ACHN (cell line): ENCODE results near the gene CD2BP2.

Experiments used
- DNase-seq: peaks from one replicate; pipeline ENCODE4 v3.0.0-alpha.2; 2015
- in situ Hi-C: cut with HindIII; loops from 2 replicates; pipeline ENCODE4 v1.10.0; 2017; ENCODE audit warnings: low sequenced_read_pairs, low pct_ligation_motif_present, low pct_unique_long_range_greater_than_20kb

CD2BP2 gene

DNA sequence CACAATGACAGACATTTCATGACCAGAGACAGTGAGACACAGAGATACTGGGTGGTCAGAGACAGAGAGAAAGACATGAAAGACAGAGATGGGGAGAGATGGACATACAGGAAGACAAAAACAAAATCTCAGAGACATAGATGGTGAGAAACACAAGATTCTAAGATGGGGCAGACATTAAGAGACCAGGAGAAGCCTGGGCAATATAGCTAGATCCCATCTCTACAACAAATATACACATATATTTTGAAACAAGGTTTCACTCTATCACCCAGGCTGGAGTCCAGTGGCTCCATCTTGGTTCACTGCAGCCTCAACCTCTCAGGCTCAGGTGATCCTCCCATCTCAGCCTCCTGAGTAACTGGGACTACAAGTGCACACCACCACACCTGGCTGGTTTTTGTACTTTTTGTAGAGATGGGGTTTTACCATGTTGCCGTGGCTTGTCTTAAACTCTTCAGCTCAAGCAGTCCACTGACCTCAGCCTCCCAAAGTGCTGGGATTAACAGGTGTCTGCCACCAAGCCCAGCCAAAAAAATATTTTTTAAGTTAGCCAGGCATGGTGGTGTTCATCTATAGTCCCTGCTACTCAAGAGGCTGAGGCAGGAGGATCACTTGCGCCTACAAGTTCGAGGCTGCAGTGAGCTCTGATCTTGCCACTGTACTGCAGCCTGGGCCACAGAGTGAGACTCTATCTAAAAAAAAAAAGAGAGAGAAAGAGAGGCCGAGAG is 25.1 kb upstream of the CD2BP2 start:
- in situ Hi-C loops: no loop called here

DNA sequence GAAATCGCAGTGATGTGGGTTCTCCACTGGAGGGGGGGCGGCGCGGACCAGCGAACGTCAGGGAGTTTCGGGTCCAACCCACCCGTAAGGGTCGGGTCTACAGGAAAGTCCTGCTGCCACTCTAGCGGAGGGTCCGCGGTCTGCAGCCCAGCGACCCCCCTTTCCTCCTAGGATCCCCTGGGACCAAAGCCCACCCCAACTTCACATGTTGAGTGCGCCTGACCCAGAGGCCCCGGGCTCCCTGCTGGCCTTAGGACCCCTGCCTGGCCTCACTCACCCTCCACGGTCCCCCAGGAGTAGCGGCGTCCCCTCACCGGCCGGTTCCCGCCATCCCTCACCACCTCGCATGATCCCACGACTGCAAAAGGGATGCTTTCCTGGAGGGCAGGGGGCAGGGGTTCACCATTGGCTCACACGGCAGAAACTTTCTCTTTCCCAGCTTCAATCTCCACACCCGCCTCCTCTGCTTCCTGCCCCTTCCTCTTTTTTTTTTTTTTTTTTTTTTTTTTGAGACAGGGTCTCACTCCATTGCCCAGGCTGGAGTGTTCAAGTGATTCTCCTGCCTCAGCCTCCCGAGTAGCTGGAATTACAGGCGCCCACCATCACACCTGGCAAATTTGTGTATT is 24.2 kb upstream of the CD2BP2 start:
- no peak for DNase-seq
- in situ Hi-C loops: no loop called here

More for the DNA sequence above, 25.1 kb upstream of the CD2BP2 start:
- no peak for DNase-seq

DNA sequence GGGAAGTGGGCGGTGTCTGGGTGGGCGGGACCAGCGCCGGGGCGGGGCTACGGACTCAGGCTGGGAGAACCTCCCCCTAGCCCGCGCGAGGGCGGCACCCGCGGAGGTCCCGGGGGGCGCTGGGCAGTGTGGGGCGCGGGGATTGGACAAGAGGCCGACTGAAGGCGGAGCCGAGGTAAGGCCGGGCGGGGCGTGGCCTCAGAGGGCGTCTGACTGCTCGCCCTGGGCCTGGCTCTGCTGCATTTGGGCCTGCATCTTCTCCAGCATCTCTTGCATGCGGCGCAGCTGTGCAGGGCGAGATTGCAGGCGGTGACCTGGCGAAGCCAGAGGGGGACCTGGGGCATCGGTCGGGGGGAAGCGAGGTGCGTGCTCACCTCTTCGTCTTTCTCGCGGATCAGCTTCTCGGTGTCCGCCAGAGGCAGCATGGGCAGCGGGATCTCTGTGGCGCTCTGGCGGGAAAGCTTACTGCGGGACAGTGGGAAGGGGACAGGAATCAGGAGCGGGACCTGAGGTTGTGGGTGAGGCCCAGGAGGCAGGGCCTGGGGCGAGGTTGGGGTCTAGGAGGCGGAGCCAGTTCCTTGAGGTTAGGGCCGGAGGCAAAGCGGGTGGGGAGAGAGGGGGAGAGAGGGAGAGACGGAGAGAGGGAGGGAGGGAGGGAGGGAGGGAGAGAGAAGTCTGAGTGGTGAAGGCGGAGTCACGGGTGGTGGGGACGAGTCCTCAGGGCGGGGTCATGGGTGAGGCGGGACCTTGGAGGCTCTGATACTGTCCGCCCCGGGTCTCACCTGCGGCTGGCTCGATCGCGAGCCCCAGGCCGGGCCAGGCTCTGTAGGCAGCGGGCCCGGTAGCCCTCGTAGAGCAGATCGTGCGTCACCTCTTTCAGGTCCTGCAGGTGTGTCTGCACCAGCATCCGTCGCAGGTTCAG is 23.4 kb upstream of the CD2BP2 start:
- in situ Hi-C loops: no loop called here
- DNase-seq: peak; percentile 99

DNA sequence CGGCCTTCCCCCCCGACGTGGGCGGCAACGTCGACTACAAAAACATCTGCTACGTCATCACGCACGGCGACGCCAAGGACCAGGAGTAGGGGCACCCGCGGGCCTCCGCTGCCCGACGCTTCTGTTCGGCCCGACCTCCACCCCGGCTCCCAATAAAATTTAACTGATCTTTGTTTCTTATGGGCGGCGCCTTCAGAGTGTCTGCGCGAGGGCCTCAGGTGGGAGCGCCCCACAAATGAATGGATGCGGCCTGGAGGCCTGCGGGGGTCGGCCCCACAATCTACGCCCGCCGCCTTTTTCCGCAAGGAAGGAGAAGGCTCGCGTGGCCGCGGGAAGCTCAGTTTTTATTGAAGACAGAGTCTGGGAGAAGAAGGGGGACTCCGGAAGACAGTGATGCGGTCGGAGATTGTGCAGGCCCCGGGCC is 22.7 kb upstream of the CD2BP2 start:
- peak; percentile 87 for DNase-seq
- in situ Hi-C loops: no loop called here

DNA sequence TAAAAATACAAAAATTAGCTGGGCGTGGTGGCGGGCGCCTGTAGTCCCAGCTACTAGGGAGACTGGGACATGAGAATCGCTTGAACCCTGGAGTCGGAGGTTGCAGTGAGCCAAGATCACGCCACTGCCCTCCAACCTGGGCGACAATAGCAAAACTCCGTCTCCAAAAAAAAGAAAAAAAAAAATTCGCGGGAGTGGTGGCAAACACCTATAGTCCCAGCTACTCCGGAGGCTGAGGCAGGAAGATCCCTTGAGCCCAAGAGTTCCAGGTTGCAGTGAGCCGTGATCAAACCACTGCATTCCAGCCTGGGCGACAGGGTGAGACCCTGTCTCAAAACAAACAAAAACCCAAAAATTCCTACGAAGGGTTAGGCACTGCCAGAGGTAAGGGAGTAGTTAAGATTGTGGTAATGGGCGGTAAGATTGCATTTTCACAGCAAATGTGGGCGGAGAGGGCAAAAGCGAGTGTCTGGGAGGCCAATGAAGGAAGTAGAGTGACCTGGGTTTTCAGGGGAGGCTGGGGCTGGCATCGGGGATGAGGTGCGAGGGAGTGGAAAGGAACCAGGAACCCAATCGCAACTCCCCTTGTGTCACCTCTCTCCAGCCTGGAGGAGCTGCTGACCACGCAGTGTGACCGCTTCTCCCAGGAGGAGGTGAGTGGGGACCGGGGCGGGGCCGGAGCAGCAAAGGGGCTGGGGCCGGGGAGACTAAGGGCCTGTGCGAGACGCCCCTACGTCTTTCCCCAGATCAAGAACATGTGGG is 22.1 kb upstream of the CD2BP2 start:
- in situ Hi-C loops: no loop called here
- no peak for DNase-seq

DNA sequence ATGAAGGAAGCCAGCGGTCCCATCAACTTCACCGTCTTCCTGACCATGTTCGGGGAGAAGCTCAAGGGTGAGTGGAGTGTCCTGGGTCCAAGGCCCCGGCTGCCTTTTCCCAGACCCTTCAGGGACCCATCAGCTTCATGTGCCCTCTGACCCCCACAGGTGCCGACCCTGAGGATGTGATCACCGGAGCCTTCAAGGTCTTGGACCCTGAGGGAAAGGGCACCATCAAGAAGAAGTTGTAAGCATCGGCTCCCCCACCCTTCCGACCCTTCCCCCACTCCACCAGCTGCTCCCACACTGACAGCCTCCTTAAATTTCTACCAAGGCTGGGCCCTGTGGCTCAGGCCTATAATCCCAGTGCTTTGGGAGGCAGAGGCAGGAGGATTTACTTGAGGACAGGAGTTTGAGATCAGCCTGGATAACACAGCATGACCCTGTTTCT is 21.4 kb upstream of the CD2BP2 start:
- in situ Hi-C loops: no loop called here
- DNase-seq: no peak

DNA sequence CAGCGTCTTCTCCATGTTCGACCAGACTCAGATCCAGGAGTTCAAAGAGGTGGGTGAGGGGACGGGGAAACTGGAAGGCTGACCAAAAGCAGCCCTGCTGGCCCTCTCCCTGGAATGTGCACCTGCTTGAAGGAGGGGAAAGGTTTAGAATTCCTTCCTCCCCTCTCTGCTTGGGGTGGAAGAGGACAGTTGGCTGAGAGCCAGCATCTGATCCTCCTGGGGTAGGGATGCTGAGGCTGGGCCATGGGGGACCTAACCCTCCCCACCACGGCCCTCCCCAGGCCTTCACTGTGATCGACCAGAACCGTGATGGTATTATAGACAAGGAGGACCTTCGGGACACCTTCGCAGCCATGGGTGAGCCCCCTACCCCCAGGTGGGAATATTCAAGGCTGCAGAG is 20.8 kb upstream of the CD2BP2 start:
- no peak for DNase-seq
- in situ Hi-C loops: no loop called here

DNA sequence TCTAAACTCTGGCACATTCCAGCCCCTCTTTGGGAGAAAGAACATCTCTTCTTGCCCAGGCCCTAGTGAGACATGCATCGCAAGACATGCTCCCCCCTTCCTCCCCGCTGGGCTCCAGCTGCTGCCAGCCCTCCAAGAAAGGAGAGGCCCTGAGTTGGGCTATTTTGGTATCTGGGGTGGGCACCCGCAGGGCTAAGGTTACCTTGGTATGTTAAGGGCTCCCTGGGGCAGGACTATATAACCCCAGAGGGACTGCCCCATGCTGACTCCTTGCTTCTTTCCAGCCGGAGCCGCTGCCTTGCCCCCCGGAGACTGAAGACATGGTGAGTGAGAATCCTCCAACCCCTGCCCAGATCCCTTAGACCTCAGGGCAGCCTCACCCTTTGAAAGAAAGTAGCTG is 19.4 kb upstream of the CD2BP2 start, which contains the start of gene MYL11:
MYL11 (plus strand) TSS at position 265 of the 400 bp plus-strand sequence; CDS start at position 321, 56 bp downstream.
- no peak for DNase-seq
- in situ Hi-C loops: no loop called here

DNA sequence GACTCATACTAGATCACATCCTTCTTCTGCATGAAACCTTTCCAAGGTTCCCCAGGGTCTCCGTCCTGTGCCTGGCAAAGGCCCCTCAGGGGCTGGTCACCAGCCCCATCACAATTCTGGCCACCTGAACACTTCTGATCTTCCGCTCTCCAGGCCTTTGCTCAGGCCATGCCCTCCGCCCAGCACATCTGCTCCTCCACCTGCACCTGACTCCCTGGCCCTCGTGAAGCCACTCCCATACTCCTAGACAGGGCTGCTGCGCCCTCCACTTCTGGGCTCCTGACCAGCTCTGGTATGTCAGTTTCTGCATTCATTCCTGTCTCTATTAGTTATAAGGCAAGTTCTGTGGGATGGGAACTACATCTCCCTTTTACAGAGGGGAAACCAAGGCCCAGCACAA is 17.6 kb upstream of the CD2BP2 start:
- DNase-seq: no peak
- in situ Hi-C loops: no loop called here

DNA sequence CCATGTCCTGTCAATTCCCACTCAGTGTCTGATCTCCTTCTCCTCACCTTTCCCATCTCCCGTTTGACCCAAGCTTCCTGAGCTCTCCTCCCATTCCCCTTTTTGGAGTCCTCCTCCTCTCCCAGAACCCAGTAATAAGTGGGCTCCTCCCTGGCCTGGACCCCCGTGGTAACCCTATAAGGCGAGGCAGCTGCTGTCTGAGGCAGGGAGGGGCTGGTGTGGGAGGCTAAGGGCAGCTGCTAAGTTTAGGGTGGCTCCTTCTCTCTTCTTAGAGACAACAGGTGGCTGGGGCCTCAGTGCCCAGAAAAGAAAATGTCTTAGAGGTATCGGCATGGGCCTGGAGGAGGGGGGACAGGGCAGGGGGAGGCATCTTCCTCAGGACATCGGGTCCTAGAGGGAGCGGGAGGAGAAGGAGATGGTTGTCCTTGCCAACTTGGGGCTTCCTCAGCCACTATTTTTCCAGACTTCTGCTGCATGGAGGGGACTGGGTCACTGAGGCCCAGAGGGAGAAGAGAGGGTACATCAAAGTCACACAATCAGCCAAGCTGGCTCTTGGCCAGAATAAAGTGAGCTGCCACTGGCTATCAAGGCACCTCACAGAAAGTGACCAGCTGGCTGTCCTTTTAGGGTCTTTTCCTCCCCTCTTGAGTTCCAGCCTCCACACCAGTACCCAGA is 17.1 kb upstream of the CD2BP2 start:
- no peak for DNase-seq
- in situ Hi-C loops: no loop called here

DNA sequence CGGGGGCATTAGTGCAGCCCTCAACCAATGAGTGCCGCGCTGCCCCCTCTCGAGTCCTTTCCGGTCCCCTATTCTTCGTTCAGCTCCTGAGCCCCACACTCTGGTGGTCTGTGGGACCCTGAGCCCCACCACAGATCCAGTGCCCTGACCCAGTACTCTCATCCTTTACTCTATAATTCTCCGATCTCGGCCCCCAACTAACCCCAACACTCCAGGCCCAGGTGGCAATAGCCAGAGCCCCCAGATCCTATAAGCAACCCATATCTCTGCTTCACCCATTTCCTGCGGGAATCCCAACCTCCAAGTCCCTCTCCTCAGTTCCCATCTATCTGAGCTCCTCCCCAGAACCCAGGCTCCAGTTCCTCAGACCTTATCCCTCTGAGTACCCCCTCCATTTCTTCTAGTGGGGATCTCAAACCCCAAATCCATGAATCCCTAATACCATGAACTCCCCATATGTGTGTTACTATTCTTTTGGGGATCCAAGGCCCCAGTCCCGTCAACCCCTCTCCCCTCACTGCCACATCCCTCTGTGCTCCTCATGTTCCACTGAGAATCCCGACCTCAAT is 16.2 kb upstream of the CD2BP2 start:
- no peak for DNase-seq
- in situ Hi-C loops: no loop called here

DNA sequence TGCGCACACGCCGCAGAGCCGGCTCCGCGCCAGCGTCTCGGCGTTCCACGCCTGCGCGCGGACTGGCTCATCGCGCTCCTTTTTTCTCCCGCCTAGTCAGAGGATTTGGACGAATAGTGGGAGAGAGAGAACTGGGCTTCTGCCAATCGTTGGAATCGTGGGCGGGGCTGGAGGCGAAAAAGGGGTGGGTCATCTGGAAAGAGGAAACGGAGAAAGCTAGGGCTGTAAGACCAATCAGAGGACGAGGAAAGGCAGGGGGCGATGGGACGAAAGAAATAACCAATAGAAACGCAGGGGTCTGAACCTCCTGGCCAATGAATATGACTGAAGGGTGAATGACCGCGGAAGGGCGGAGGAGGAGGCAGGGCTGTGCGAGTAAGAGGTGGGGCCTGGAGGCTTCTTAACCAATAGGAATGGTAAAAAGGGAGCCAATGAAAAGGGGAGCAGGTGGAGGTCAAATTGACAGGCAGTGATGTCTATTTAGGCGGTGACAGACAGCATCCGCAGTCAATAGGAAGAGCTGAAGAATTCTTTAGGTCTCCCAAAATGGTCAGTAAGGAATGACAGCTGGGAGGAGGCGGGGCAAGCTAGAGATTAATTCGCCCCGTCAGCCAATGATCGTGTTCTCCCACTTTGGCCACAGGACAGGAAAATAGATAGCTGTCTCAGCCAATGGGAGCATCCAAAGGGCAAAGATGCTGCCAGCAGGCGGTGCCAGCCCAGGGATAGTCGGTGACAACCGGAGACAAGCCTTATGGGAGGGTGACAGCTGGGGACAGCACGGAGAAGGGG is 15.5 kb upstream of the CD2BP2 start, which contains the start of gene TBC1D10B:
TBC1D10B (minus strand) TSS at position 39 of the 792 bp plus-strand sequence. CDS start 311 bp downstream, outside the sequence.
- in situ Hi-C loops: no loop called here
- peak; percentile 100 for DNase-seq

DNA sequence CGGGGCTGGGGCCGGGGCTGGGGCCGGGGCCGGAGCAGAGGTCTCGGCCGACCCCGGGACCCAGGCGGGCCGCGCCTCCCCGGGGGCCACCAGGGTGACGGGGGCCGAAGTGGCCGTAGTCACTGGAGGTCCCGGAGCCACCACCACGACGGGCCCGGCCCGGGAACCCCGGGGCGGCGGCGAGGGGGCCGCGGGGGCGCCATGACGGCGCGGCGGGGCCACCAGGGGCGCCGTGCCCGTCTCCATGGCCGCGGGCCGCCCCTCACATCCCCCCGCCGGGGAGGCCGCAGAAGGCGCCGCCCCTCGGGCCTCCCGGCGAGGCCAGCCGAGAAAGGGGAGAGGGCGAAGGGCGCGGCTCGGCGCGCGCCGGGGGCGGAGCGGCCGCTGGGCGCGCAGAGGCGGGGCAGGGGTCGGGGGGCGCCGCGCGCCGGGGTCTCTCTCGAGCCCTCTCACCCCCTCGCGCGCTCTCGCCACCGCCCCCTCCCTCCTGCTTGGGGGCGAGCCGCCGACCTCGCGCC is 14.9 kb upstream of the CD2BP2 start:
- DNase-seq: no peak
- in situ Hi-C loops: no loop called here

DNA sequence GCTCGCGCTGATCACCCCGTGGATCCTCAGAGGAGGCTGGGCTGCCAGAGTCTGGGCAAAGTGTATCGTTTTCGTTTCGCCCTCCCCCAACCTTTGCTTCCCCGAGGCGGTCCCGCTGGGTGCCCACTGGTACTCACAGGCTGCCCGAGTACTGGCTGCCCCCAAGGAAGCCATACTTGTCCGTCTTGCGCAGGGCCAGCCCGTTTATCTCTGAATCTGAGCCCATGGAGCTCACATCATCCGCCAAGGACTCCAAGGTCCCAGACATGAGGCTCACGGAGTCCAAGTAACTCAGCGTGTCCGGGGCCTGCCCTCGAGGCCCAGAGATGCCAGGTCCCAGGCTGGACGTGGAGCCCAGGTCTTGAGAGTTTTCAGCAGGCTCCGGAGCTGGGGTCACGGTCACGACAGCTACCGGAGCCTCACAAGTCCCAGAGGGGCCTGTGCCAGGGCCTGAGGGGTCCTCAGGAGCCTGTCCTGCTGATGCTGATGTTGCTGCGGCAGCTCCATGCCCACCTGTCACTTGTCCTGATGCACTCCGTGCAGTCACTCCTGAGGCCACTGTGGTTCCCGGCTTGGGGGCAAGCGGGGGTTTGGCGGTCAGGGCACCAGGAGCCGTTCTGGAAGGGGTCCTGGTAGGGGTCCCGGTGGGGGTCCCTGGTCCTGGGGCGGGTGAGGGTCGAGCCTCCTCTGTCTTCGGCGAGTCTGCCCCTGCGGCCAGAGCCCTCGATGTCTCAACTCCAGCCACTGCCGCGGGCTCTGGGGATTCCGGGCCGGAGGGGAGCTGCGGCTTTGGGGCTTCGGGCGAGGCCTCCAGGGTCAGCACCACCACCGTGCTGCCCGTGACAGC is 14.2 kb upstream of the CD2BP2 start:
- in situ Hi-C loops: no loop called here

DNA sequence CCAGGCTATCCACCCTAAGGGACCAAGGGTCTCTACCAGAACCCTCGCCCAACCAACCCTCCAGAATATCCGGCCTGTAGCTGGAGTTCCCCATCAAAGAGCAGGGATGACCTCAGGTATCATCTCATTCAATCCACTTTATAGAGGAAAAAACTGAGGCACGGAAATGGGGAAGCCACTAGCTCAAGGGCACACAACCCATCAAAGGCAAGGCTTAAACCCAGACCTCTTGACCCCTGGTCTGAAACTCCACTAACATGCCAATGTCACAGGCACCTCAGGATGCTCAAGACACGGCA is 13.6 kb upstream of the CD2BP2 start:
- in situ Hi-C loops: no loop called here
- DNase-seq: no peak

More for the DNA sequence above, 14.2 kb upstream of the CD2BP2 start:
- no peak for DNase-seq
